Stimulated activated CD4-positive, alpha-beta T cell treated with anti-CD3 and anti-CD28 coated beads, Interleukin-1b, Interleukin-23, amount 100 ng/mL, for 1 hour (primary cell): ENCODE measurements around the gene S100A5.
"Not testable (repeated sequence)": the region's sequence is repeated elsewhere in the genome, so short reads cannot be mapped to it uniquely, and the experiment has no call there.

Experiments used
- DNase-seq, 2 donors: peaks; one replicate each; pipeline ENCODE4 v3.0.0-alpha.2; 2020; ENCODE audit warnings: low read depth in 2 of 2

S100A5 gene

DNA sequence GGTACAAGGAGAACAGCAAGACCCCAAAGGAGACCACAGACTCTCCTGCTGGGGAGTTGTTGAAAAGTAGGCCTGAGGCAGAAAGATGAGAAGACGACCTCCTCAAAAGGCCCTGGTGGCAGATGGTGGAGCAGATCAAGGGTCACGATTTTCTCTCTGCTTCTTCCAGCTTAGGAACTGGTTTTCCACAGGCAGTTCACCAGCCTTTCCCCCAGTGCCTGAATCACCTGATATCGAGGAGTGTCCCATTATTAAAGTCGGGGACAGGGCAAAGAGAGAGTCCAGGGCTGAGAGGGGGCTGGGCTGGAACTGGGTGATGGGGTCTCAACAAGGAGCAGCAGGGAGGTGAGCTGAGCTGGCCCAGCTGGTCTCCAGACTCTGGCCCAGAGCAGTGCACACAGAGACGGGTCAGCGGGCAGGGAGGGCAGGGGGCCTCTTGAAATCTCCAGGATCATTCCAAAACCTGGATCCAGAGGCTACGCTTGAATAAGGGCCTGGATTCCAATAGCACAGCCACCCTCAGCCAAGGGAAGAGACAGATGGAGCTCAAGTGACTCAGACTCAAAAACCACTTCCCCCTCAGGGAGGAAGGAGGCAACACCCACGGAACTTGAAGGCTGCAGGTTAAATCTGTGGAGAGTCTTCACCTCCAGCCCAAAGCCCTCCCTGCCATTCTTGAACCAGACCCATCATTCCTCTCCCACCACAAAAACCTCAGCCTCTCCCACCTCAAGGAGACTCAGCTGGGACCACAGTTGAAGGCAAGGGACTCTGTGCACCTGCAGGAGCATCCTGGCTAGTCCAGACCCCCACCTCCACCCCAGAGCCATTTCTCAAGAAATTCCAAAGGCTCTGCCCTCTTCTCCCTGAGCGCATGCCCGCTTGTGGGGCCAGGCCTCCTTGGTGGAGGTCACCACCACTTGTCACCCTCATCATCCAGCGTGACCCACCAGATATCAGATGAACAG lies at the start of gene S100A5:
Gene S100A5 (minus strand): TSS at position 541 of the 968 bp plus-strand sequence. CDS start 743 bp downstream, outside the sequence.
- no peak for DNase-seq

DNA sequence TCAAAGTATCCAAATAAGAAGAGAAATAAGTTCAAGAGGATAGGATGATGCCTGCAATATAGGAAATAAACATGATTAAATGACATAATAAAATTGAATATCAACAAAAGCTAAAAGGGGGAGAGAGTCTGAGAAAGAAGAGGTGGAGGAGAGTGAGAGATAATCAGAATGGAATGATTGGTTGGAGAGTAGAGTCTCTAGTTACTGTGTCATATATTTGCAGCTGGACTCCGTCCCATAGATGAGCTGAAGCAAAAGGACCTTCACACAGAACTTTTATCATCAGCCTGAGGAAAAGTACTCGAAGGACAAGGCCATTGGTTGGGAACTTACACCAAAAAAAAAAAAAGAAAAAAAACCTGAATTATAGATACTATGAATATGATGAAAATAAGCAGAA lies 47.7 kb upstream of the S100A5 start:
- DNase-seq: no peak

GRCh38 chr1:153588033-153588432 lies 47.3 kb upstream of the S100A5 start:
- not testable (repeated sequence) for DNase-seq

DNA sequence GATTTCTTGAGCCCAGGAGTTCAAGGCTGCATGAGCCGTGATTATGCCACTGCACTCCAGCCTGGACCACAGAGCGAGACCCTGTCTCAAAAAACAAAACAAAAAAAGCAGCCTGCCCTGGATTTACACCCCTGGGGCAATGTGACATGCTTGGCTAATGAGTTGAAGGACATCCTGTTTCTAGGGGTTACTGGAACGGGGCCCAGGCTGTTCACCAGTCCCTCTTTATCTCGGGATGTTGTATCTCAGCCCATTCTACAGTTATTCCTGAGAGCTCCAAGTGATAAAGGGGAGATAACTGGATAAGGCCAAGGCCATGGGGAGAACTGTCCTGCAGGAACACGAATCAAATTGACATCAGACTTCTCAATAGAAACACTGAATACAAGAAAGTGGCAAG lies 46.6 kb upstream of the S100A5 start:
- no peak for DNase-seq

DNA sequence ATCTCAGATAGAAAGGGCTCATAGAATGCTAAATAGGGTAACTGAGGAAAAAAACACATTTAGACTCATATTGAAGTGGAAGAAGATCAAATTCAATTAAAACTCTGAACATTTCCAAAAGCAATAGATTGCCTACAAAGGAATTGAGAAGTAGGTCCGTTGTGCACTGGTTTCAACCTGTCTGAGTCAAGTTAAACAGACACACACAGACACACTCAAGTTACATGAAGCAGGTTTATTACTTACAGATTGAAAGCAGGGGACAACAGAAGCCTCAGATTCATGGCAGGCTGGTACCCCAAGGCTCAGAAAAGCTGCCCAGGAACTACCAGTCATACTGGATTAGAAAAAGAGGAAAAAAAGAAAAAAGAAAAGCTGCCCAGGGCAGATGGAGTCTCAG lies 45.6 kb upstream of the S100A5 start:
- DNase-seq: no peak

DNA sequence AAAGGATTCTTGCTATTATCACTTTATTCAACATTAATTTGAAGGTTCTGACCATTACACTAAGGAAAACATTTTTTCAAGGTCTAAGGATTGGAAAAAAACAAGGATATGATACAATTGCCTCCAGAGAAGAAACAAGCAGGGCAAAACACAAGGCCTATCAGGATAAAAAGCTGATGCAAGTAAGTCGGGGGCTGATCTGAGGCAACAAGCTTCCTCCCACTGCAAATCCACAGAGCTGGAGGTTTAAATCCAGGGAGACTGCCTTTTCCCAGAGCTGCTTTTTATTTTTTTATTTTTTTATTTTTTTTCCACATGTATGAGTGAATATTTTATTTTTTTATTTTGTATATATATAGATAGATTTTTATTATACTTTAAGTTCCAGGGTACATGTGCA lies 44.3 kb upstream of the S100A5 start:
- DNase-seq: no peak

- DNase-seq: no peak
Observed at GRCh38 chr1:153583976-153584375, 43.2 kb upstream of the S100A5 start.

DNA sequence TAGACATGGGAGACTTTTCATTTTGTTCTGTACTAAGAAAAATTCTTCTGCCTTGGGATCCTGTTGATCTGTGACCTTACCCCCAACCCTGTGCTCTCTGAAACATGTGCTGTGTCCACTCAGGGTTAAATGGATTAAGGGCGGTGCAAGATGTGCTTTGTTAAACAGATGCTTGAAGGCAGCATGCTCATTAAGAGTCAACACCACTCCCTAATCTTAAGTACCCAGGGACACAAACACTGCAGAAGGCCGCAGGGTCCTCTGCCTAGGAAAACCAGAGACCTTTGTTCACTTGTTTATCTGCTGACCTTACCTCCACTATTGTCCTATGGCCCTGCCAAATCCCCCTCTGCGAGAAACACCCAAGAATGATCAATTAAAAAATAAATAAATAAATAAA lies 42.8 kb upstream of the S100A5 start:
- DNase-seq: not testable (repeated sequence)

- DNase-seq: not testable (repeated sequence)
Observed at GRCh38 chr1:153582836-153583235, 42.1 kb upstream of the S100A5 start.

GRCh38 chr1:153578936-153579335 lies 38.2 kb upstream of the S100A5 start:
- DNase-seq: no peak

DNA sequence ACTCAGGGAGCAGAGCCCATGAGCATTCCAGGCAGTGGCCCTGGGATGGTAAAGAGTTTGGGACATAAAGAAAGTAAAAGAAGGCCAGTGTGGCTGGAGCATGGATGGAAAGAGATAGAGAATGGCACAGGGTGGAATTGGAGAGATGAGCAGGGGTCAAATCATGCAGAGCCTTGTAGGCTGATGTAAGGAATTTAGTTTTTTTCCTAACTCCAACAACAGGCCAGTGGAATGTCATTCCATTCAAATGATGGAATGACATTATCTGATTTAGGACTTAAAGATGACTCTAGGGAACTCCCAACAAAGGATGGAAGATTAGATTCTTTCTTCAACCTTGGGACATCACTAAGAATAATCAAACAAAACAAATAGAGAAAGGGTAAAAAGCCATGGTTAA lies 37.8 kb upstream of the S100A5 start:
- no peak for DNase-seq

GRCh38 chr1:153577624-153578051 lies 36.9 kb upstream of the S100A5 start:
- DNase-seq: no peak

GRCh38 chr1:153577138-153577537 lies 36.4 kb upstream of the S100A5 start:
- no peak for DNase-seq

DNA sequence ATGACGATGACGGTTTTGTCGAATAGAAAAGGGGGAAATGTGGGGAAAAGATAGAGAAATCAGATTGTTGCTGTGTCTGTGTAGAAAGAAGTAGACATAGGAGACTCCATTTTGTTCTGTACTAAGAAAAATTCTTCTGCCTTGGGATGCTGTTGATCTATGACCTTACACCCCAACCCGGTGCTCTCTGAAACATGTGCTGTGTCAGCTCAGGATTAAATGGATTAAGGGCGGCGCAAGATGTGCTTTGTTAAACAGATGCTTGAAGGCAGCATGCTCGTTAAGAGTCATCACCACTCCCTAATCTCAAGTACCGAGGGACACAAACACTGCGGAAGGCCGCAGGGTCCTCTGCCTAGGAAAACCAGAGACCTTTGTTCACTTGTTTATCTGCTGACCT lies 34.8 kb upstream of the S100A5 start:
- not testable (repeated sequence) for DNase-seq

DNA sequence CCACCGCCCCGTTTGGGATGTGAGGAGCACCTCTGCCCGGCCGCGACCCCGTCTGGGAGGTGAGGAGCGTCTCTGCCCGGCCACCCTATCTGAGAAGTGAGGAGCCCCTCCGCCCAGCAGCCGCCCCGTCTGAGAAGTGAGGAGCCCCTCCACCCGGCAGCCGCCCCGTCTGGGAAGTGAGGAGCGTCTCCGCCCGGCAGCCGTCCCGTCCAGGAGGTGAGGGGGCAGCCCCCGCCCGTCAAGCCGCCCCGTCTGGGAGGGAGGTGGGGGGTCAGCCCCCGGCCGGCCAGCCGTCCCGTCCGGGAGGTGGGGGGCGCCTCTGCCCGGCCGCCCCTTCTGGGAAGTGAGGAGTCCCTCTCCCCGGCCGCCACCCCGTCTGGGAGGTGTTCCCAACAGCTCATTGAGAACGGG lies 34.4 kb upstream of the S100A5 start:
- not testable (repeated sequence) for DNase-seq

GRCh38 chr1:153573351-153573750 lies 32.6 kb upstream of the S100A5 start:
- DNase-seq: no peak

DNA sequence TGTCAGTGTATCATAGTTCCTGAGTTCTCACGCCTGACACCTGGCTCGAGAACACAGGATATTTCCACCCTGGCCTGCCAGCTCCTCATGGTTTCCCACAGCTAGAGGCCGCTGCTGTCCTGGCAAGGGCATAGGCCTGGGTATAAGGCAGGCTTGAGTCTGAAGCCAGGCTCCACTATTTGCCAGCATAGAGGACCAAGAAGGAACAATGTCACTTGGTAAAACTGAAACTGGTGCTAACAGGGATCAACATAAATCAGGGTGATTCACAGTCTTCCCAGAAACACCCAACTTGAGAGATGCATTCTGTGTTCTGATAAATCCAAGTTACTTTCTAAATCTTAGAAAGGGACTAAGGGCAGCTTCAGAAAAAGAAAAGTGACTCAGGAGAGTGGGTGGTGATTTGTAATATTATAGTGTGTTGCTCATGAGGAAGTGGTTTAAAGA lies 31.9 kb upstream of the S100A5 start:
- DNase-seq: no peak

DNA sequence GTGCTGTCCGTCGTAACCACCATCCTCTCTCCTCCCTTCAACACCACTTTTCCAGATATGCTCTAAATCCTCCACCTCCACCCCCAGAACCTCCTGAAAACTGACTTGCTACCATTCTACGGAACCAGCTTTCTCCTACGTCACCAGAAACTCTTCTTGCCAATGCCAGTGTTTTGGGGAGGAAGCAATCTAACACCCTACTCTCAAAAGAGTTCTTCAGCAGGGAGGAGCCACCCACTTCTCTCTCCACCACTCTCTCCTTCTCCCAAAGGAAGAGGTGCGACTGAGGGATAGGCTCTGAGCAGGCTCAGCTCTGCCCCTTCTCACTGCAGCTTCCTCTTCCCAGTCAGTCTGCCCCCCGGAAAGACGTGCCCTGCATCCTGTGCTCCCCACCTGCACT lies 31.0 kb upstream of the S100A5 start:
- no peak for DNase-seq

GRCh38 chr1:153570874-153571273 lies 30.1 kb upstream of the S100A5 start:
- no peak for DNase-seq

DNA sequence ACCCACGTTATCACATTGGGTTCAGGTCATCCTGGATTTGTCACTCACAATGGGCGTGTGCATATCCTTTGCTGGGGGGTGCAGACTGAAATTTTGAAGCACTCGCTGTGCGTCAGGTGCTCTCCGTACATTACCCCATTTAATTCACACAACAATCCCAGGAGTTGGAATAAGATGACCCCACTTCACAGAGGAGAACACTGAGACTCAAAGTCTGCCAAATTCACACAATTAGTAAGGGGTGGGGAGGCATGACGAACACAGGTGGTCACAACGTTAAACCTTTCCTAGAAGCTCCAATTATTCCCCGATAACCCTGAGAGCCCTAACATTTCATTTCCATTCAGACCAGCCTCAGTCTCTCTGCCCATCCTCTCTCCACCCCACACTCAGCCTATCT lies 28.7 kb upstream of the S100A5 start:
- no peak for DNase-seq

GRCh38 chr1:153568367-153569099 lies 27.8 kb upstream of the S100A5 start:
- DNase-seq: peak; percentile 64 to 67

DNA sequence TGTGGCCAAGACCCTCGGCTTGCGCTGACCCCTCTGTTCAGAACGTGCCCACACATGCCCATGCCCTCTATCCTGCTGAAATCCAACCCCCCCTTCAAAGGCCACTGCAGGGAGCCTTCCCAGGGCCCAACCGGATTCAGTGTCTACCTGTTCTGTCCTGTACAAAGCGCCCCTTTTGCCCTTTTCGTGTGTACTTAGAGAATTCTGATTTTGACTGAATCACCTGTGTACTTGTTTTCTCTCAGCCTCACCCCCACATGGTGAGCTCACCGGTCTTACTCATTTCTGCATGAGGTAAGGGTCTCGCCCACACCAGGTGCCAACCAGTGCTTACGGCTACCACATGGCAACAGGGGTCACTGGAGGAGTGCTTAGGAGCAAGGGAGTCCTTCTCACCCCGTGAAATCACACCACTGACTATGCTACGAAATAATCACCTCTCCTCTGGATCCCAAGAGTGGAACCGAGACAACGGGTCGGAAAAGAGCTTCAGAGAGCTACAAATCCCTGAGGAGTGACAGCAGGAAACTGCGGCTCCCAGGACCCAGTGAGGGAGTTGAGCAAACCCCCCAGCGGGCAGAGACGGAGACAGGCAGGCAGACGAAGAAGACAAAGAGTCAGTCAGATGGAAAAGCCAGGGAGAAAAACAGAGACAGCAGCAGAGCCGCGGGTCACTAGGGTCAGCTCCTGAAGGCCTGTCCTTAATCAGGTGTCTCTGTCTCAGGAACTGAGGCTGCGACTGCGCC lies 27.1 kb upstream of the S100A5 start:
- no peak for DNase-seq
